ENCODE data around the gene TOMM20. TPM values are rescaled to one million over a fixed set of nuclear protein-coding genes. Genes with fewer than 3 reads are reported as not detected.

TOMM20 gene
- total and polyA plus RNA-seq, 9 of the 15 experiments (the other 6 are each of a cell fraction or from before 2014, with no cell fraction given), result 70.6 to 334 (median 159) TPM

GRCh38 chr1:235160383-235160956, 31.8 kb upstream of the TOMM20 start (continued):
- TF ChIP-seq SP1 (CRISPR knock-in tag; IDR thresholded peaks at IDR 0.05), result no peak
- no peak for TF ChIP-seq LCOR (CRISPR knock-in tag; IDR thresholded peaks at IDR 0.05)
- no peak for TF ChIP-seq GTF2F1 (IDR thresholded peaks at IDR 0.05; ENCODE audit: low read depth, low read length)
- TF ChIP-seq KLF1 (tag; IDR thresholded peaks at IDR 0.05), result no peak
- TF ChIP-seq TCF7L2 (IDR thresholded peaks at IDR 0.05; ENCODE audit: low read depth, low read length), result no peak
- TF ChIP-seq ARHGAP35 (IDR thresholded peaks at IDR 0.05; ENCODE audit: partially characterized antibody), result no peak
- TF ChIP-seq SETDB1 (IDR thresholded peaks at IDR 0.05; ENCODE audit: low read length), result no peak
- no peak for TF ChIP-seq ZBTB2 (IDR thresholded peaks at IDR 0.05)
- TF ChIP-seq MAX (CRISPR knock-in tag; IDR thresholded peaks at IDR 0.05), result no peak
- TF ChIP-seq ZC3H11A (IDR thresholded peaks at IDR 0.05; ENCODE audit: low read depth, low read length), result no peak
- no peak for TF ChIP-seq ARID3B (CRISPR knock-in tag; IDR thresholded peaks at IDR 0.05; ENCODE audit: borderline replicate concordance)
- no peak for TF ChIP-seq STAT5A (IDR thresholded peaks at IDR 0.05; ENCODE audit: borderline replicate concordance, low read length)
- no peak for TF ChIP-seq SIN3B (IDR thresholded peaks at IDR 0.05; ENCODE audit: low read depth)
- no peak for TF ChIP-seq PCBP2 (IDR thresholded peaks at IDR 0.05; ENCODE audit: low read depth, low read length, poor library complexity, severe bottlenecking)
- no peak for TF ChIP-seq ZBTB12 (CRISPR knock-in tag; IDR thresholded peaks at IDR 0.05)
- no peak for TF ChIP-seq HDAC2 (IDR thresholded peaks at IDR 0.05)
- TF ChIP-seq TCF7 (IDR thresholded peaks at IDR 0.05; ENCODE audit: borderline replicate concordance), result no peak
- TF ChIP-seq NCOA4 (IDR thresholded peaks at IDR 0.05; ENCODE audit: partially characterized antibody), result no peak
- no peak for TF ChIP-seq CHAMP1 (IDR thresholded peaks at IDR 0.05)
- no peak for TF ChIP-seq JUND (IDR thresholded peaks at IDR 0.05; ENCODE audit: borderline replicate concordance, low read depth, low read length)
- TF ChIP-seq JUND (tag; IDR thresholded peaks at IDR 0.05; ENCODE audit: borderline replicate concordance, low read depth, low read length), result no peak
- no peak for TF ChIP-seq ZNF511 (CRISPR knock-in tag; IDR thresholded peaks at IDR 0.05)
- TF ChIP-seq ZNF253 (CRISPR knock-in tag; conservative IDR thresholded peaks at IDR 0.05), result no peak
